Muscle of back (tissue), 10 donors: ENCODE measurements around the gene SCN3B. TPM values are rescaled to one million over a fixed set of nuclear protein-coding genes. Genes with fewer than 3 reads are reported as not detected.

Experiments
- polyA plus RNA-seq, 10 donors: library from polyadenylated mRNA; unstranded; fragments of 120-200 nt; gene quantifications; one replicate each; pipeline ENCODE4 v1.2.1, GENCODE V29; 2013; ENCODE audit not compliant: insufficient read length in 10 of 10

SCN3B gene
- polyA plus RNA-seq, 10 donors = 12.8 to 67.0 (median 36.4) TPM

Other genes with a start within 250 kb of the SCN3B start
- gene GRAMD1B, start 224.4 kb downstream of the SCN3B start, polyA plus RNA-seq = 1 to 10 TPM; 3.9 to 9.8 (median 8.4) TPM
- 10 to 100 TPM; 13.1 to 21.9 (median 18.3) TPM for gene ZNF202, start 87.0 kb upstream of the SCN3B start, polyA plus RNA-seq
- not detected for gene OR6X1, start 99.9 kb upstream of the SCN3B start, polyA plus RNA-seq
- gene OR6M1, start 151.7 kb upstream of the SCN3B start, polyA plus RNA-seq = not detected
- gene TMEM225, start 231.0 kb upstream of the SCN3B start, polyA plus RNA-seq = not detected
- under 1 TPM in 6 of 10 donors, not detected in 4; 0.05 to 0.21 (median 0.11) TPM for gene OR8D4, start 247.5 kb upstream of the SCN3B start, polyA plus RNA-seq